HCT116 (cell line): ENCODE results near the gene SLC46A1. TPM values are rescaled to one million over a fixed set of nuclear protein-coding genes. Genes with fewer than 3 reads are reported as not detected.

Experiments used
- ATAC-seq: fragments of 200-7000 bp; cut with Tn5 transposase; 2 replicates; pipeline ENCODE4 v1.9.1; 2020; ENCODE audit warnings: mild to moderate bottlenecking, moderate library complexity
- BruUV-seq: library from RNA; stranded (reverse); fragments of 400-500 nt; replicated peaks from 2 replicates; lab custom pipeline; 2021; lab: Mats Ljungman, UMichigan
- CTCF ChIA-PET: fragments of 300-600 bp; sonication (Branson Sonifier 250); formaldehyde crosslinking; loops from one replicate; lab custom pipeline; 2021; ENCODE audit warnings: antibody characterized with exemption; lab: Charles Lee
- POLR2A ChIA-PET: fragments of 300-600, 350-600 bp; sonication (Branson Sonifier 250); formaldehyde crosslinking; loops from one replicate; lab custom pipeline; 2021; ENCODE audit warnings: antibody characterized with exemption; lab: Charles Lee
- RAD21 ChIA-PET, 2 experiments: fragments of 300-600 bp; sonication (Branson Sonifier 250); formaldehyde crosslinking; loops; one replicate each; lab custom pipeline; 2023; ENCODE audit warnings: low total read pairs in 2 of 2; ENCODE audit not compliant: uncharacterized antibody in 2 of 2, unreplicated experiment in 2 of 2, low non-redundant PET in 1 of 2; lab: Charles Lee
- DNase-seq: peaks from one replicate; pipeline ENCODE4 v3.0.0-alpha.2; 2010; ENCODE audit warnings: low read depth, low spot score
- H2AFZ ChIP-seq: fragments of 200-600 bp; shearing (Covaris generic), sonication (generic); 2 replicates; pipeline ENCODE4 v1.6.1; 2017; ENCODE audit warnings: low read depth, mixed run types, mixed read lengths, antibody characterized with exemption, low read length; ENCODE audit not compliant: poor library complexity, severe bottlenecking
- H3K27ac ChIP-seq: 2 replicates; pipeline ENCODE4 v1.5.1; 2012; ENCODE audit warnings: low read depth, low read length
- H3K27me3 ChIP-seq: fragments of 200-600 bp; sonication (generic); 2 replicates; pipeline ENCODE4 v1.6.1; 2016; ENCODE audit warnings: mixed run types, low read length, mixed read lengths; ENCODE audit not compliant: insufficient read depth
- H3K36me3 ChIP-seq, 2 experiments: fragments of 200-500 bp in 1 of 2; fragments of 200-600 bp in 1 of 2; sonication (Bioruptor generic) in 1 of 2; sonication (generic) in 1 of 2; 2 replicates each; pipeline versions ENCODE4 v1.5.1 to v1.6.1; 2014 to 2016; ENCODE audit warnings: low read length in 2 of 2, inconsistent platforms in 1 of 2, mixed read lengths in 1 of 2, mixed run types in 1 of 2; ENCODE audit not compliant: insufficient read depth in 2 of 2, control insufficient read depth in 1 of 2
- H3K4me1 ChIP-seq, 2 experiments: fragments of 200-600 bp in 1 of 2; sonication (generic) in 1 of 2; 2 replicates each; pipeline versions ENCODE4 v1.5.1 to v1.6.1; 2012 to 2017; ENCODE audit warnings: low read length in 2 of 2, inconsistent platforms in 1 of 2, mild to moderate bottlenecking in 1 of 2, mixed read lengths in 1 of 2, mixed run types in 1 of 2, moderate library complexity in 1 of 2; ENCODE audit not compliant: insufficient read depth in 2 of 2, control insufficient read depth in 1 of 2
- H3K4me2 ChIP-seq: fragments of 200-600 bp; sonication (generic); 2 replicates; pipeline ENCODE4 v1.6.1; 2017; ENCODE audit warnings: mixed run types, low read length, mixed read lengths
- H3K4me3 ChIP-seq, 2 experiments: fragments of 200-600 bp in 1 of 2; sonication (generic) in 1 of 2; replicated peaks in 1 of 2; 2 replicates each; pipeline ENCODE4 v1.5.1; 2011 to 2016; ENCODE audit warnings: low read length in 2 of 2, control low read depth in 1 of 2, low read depth in 1 of 2, mild to moderate bottlenecking in 1 of 2, mixed read lengths in 1 of 2, mixed run types in 1 of 2
- H3K79me2 ChIP-seq: fragments of 200-600 bp; sonication (generic); 2 replicates; pipeline ENCODE4 v1.6.1; 2017; ENCODE audit warnings: mild to moderate bottlenecking, mixed run types, low read length, moderate library complexity, mixed read lengths; ENCODE audit not compliant: insufficient read depth
- H3K9ac ChIP-seq: fragments of 200-600 bp; sonication (generic); 2 replicates; pipeline ENCODE4 v1.6.1; 2016; ENCODE audit warnings: low read length, mixed read lengths
- H3K9me2 ChIP-seq: fragments of 200-600 bp; sonication (generic), shearing (Covaris generic); 2 replicates; pipeline ENCODE4 v1.6.1; 2017; ENCODE audit warnings: mixed run types, mild to moderate bottlenecking, moderate library complexity; ENCODE audit not compliant: insufficient read depth
- H3K9me3 ChIP-seq, 2 experiments: fragments of 200-500 bp in 1 of 2; fragments of 200-600 bp in 1 of 2; sonication (Bioruptor generic) in 1 of 2; sonication (generic) in 1 of 2; 2 replicates each; pipeline ENCODE4 v1.6.1; 2014 to 2017; ENCODE audit warnings: low read length in 2 of 2, mixed read lengths in 2 of 2, inconsistent platforms in 1 of 2, low read depth in 1 of 2, mild to moderate bottlenecking in 1 of 2, mixed run types in 1 of 2, moderate library complexity in 1 of 2; ENCODE audit not compliant: control insufficient read depth in 1 of 2, insufficient read depth in 1 of 2
- H4K20me1 ChIP-seq: fragments of 200-600 bp; sonication (generic), shearing (Covaris generic); 2 replicates; pipeline ENCODE4 v1.6.1; 2017; ENCODE audit warnings: mixed run types, mild to moderate bottlenecking, moderate library complexity; ENCODE audit not compliant: insufficient read depth
- EGR1 ChIP-seq: IDR thresholded peaks from 2 replicates; pipeline ENCODE4 v1.6.1; 2012; ENCODE audit warnings: low read depth
- ELF1 ChIP-seq: IDR thresholded peaks from 2 replicates; pipeline ENCODE4 v1.6.1; 2012; ENCODE audit warnings: low read depth, borderline replicate concordance
- FOSL1 ChIP-seq: IDR thresholded peaks from 2 replicates; pipeline ENCODE4 v1.6.1; 2012; ENCODE audit warnings: low read depth
- JUND ChIP-seq: IDR thresholded peaks from 2 replicates; pipeline ENCODE4 v1.6.1; 2012
- YY1 ChIP-seq: IDR thresholded peaks from 2 replicates; pipeline ENCODE4 v1.6.1; 2011; ENCODE audit warnings: low read length, low read depth, moderate library complexity, mild to moderate bottlenecking; ENCODE audit not compliant: insufficient replicate concordance; ENCODE audit errors: extremely low read depth
- ZNF274 ChIP-seq: fragments of 200-500 bp; sonication (Bioruptor generic); IDR thresholded peaks from 2 replicates; pipeline ENCODE4 v1.6.1; 2014; ENCODE audit warnings: mild to moderate bottlenecking, low read depth, low read length, inconsistent platforms
- intact Hi-C: fragments of 100-400 bp; cut with micrococcal nuclease; formaldehyde crosslinking; loops from 2 replicates; pipeline ENCODE4 v1.10.0; 2022
- total RNA-seq: library from RNA; stranded (reverse); gene quantifications from one replicate; pipeline ENCODE4 v1.2.1, GENCODE V29; 2021; ENCODE audit not compliant: unreplicated experiment
- TF ChIP-seq, protein P1 (sequence below), 3 experiments: fragments of 200-600 bp in 1 of 3; sonication (generic) in 1 of 3; IDR thresholded peaks in 2 of 3; conservative IDR thresholded peaks in 1 of 3; 2 replicates each; pipeline ENCODE4 v1.5.1; 2012 to 2017; ENCODE audit warnings: low read depth in 2 of 3, low read length in 2 of 3, antibody characterized with exemption in 1 of 3, borderline replicate concordance in 1 of 3, control low read depth in 1 of 3, mild to moderate bottlenecking in 1 of 3, mixed read lengths in 1 of 3, mixed run types in 1 of 3, moderate library complexity in 1 of 3; ENCODE audit not compliant: insufficient read depth in 1 of 3

Gene SLC46A1
- total RNA-seq, 1 experiment from 2014 or later = 17.8 TPM

DNA sequence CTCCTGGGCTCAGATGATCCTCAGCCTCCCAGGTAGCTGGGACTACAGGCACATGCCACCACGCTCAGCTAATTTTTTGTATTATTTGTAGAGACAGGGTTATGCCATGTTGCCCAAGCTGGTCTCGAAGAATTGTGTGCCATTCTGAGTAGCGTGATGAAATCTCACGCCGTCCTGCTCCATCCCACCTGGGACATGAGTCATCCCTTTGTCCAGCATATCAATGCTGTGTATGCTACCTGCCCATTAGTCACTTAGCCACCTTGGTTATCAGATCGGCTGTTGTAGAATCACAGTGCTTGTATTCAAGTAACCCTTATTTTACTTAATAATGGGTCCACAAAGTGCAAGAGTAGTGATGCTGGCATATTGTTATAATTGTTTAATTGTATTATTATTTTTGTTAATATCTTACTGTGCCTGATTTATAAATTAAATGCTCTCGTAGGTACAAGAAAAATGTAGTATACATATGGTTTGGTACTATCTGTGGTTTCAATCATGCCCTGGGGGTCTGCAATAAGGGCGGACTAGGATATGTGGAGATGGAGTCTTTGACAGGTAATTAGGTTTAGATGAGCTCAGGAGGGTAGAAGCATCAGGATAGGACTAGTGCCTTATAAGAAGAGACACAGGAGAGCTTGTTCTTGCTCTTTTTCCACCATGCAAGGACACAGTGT is 40.8 kb upstream of the SLC46A1 start:
- H3K4me3 ChIP-seq = no peak overlapping the region
- no peaks in the 10 kb centered on the region for H3K27me3 ChIP-seq
- POLR2A ChIA-PET = no interaction called here
- ATAC-seq = no peak
- no peaks in the 10 kb centered on the region for H3K79me2 ChIP-seq
- no peaks in the 10 kb centered on the region for H4K20me1 ChIP-seq
- no TSS peak for BruUV-seq
- H3K9me2 ChIP-seq = no peaks in the 10 kb centered on the region
- no peak overlapping the region for H3K4me2 ChIP-seq
- CTCF ChIA-PET = no interaction called here
- no peaks in the 10 kb centered on the region for H3K36me3 ChIP-seq
- intact Hi-C loops = loop anchor here (10.0 kb wide), 1 partner anchor 72 kb away; the partner anchor contains the start of genes SARM1 and VTN
- H3K27ac ChIP-seq = no peak overlapping the region
- TF ChIP-seq ELF1 = no peak
- TF ChIP-seq ZNF274 = no peak
- TF ChIP-seq JUND = no peak
- TF ChIP-seq, protein P1, sequence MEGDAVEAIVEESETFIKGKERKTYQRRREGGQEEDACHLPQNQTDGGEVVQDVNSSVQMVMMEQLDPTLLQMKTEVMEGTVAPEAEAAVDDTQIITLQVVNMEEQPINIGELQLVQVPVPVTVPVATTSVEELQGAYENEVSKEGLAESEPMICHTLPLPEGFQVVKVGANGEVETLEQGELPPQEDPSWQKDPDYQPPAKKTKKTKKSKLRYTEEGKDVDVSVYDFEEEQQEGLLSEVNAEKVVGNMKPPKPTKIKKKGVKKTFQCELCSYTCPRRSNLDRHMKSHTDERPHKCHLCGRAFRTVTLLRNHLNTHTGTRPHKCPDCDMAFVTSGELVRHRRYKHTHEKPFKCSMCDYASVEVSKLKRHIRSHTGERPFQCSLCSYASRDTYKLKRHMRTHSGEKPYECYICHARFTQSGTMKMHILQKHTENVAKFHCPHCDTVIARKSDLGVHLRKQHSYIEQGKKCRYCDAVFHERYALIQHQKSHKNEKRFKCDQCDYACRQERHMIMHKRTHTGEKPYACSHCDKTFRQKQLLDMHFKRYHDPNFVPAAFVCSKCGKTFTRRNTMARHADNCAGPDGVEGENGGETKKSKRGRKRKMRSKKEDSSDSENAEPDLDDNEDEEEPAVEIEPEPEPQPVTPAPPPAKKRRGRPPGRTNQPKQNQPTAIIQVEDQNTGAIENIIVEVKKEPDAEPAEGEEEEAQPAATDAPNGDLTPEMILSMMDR (IDR thresholded peaks at IDR 0.05 in 2 of 3, conservative IDR thresholded peaks at IDR 0.05 in 1 of 3; ENCODE audit: borderline replicate concordance in 1 of 3, insufficient read depth in 1 of 3, low read depth in 2 of 3, low read length in 2 of 3) = no peak
- TF ChIP-seq YY1 = no peak
- no peak for TF ChIP-seq EGR1
- TF ChIP-seq FOSL1 = no peak
- no peaks in the 10 kb centered on the region for H3K4me1 ChIP-seq
- no peak overlapping the region for H3K9ac ChIP-seq
- RAD21 ChIA-PET = no interaction called here
- H2AFZ ChIP-seq = no peak overlapping the region
- H3K9me3 ChIP-seq = no peaks in the 10 kb centered on the region
- no peak for DNase-seq
